HepG2 (cell line): Measurements from ENCODE around the gene RILP. TPM values are rescaled to one million over a fixed set of nuclear protein-coding genes. Genes with fewer than 3 reads are reported as not detected.

Source experiments
- NRL ChIP-seq: sonication (generic); formaldehyde crosslinking; IDR thresholded peaks from 2 replicates; pipeline ENCODE4 v1.5.0; 2020; ENCODE audit warnings: missing genetic modification reagents, mild to moderate bottlenecking, moderate library complexity, borderline replicate concordance
- RAD21 ChIP-seq: fragments of 450-650 bp; formaldehyde crosslinking; IDR thresholded peaks from 2 replicates; pipeline ENCODE4 v1.5.0; 2020; ENCODE audit warnings: mild to moderate bottlenecking
- REXO4 ChIP-seq: sonication (generic); formaldehyde crosslinking; IDR thresholded peaks from 2 replicates; pipeline ENCODE4 v1.8.0; 2022; ENCODE audit warnings: missing genetic modification reagents, mild to moderate bottlenecking, borderline replicate concordance
- RFXAP ChIP-seq: sonication (generic); formaldehyde crosslinking; IDR thresholded peaks from 2 replicates; pipeline ENCODE4 v1.4.0; 2020; ENCODE audit warnings: missing genetic modification reagents, borderline replicate concordance
- RXRB ChIP-seq: IDR thresholded peaks from 2 replicates; pipeline ENCODE4 v1.6.1; 2016; ENCODE audit warnings: borderline replicate concordance, missing genetic modification reagents, missing compliant biosample characterization
- SMC3 ChIP-seq: IDR thresholded peaks from 2 replicates; pipeline ENCODE4 v1.6.1; 2011; ENCODE audit warnings: low read length, improper control_type of control experiment
- XRCC5 ChIP-seq: fragments of 200-400 bp; formaldehyde crosslinking; optimal IDR thresholded peaks from 2 replicates; pipeline ENCODE3; 2017; ENCODE audit warnings: mild to moderate bottlenecking, low read length
- ZEB1 ChIP-seq: IDR thresholded peaks from 2 replicates; pipeline ENCODE4 v1.6.1; 2012; ENCODE audit warnings: mild to moderate bottlenecking, low read depth, inconsistent platforms; ENCODE audit not compliant: insufficient replicate concordance
- ZNF180 ChIP-seq: sonication (generic); formaldehyde crosslinking; IDR thresholded peaks from 2 replicates; pipeline ENCODE4 v1.4.0; 2020; ENCODE audit warnings: low read depth, missing genetic modification reagents, borderline replicate concordance
- ZNF570 ChIP-seq: sonication (generic); formaldehyde crosslinking; IDR thresholded peaks from 2 replicates; pipeline ENCODE4 v1.4.0; 2020; ENCODE audit warnings: mild to moderate bottlenecking, missing genetic modification reagents, borderline replicate concordance
- ZNF792 ChIP-seq: IDR thresholded peaks from 2 replicates; pipeline ENCODE4 v1.6.1; 2016
- polyA plus RNA-seq, 8 experiments: library from polyadenylated mRNA; depleted of rRNA in 3 of 8; stranded (reverse) in 7 of 8; unstranded in 1 of 8; fragments of >200 nt; fragmentation: Illumina TruSeq in 4 of 8; extraction: Trizol in 4 of 8; gene quantifications; 2 replicates each; pipeline versions ENCODE4 v1.2.1 to v1.2.3, GENCODE V29; 2011 to 2016; ENCODE audit warnings: low read depth in 4 of 8, missing spikeins in 1 of 8, mixed read lengths in 1 of 8; ENCODE audit not compliant: insufficient read depth in 1 of 8
- total RNA-seq, 5 experiments: library from RNA; depleted of rRNA; stranded (reverse); fragments of >200 nt; fragmentation: Illumina TruSeq; extraction: Trizol; gene quantifications; 2 replicates each; pipeline ENCODE4 v1.2.3, GENCODE V29; 2016; ENCODE audit warnings: low read depth in 1 of 5
- TF ChIP-seq, protein P1 (sequence below): sonication (generic); formaldehyde crosslinking; IDR thresholded peaks from 2 replicates; pipeline ENCODE4 v1.9.0; 2021; ENCODE audit warnings: missing genetic modification reagents, borderline replicate concordance
- TF ChIP-seq, protein P2 (sequence below): sonication (generic); formaldehyde crosslinking; IDR thresholded peaks from 2 replicates; pipeline ENCODE4 v1.9.0; 2022; ENCODE audit warnings: low read depth, missing genetic modification reagents
- TF ChIP-seq, protein P3 (sequence below): sonication (generic); formaldehyde crosslinking; IDR thresholded peaks from 2 replicates; pipeline ENCODE4 v1.4.0; 2020; ENCODE audit warnings: mild to moderate bottlenecking, missing genetic modification reagents
- TF ChIP-seq, protein P4 (sequence below): sonication (generic); formaldehyde crosslinking; IDR thresholded peaks from 2 replicates; pipeline ENCODE4 v1.8.1; 2023; ENCODE audit warnings: mild to moderate bottlenecking, missing genetic modification reagents

Gene RILP
- total and polyA plus RNA-seq, 2 of the 13 experiments (the other 11 are each of a cell fraction or from before 2014, with no cell fraction given): 6.6 to 8.1 TPM

DNA sequence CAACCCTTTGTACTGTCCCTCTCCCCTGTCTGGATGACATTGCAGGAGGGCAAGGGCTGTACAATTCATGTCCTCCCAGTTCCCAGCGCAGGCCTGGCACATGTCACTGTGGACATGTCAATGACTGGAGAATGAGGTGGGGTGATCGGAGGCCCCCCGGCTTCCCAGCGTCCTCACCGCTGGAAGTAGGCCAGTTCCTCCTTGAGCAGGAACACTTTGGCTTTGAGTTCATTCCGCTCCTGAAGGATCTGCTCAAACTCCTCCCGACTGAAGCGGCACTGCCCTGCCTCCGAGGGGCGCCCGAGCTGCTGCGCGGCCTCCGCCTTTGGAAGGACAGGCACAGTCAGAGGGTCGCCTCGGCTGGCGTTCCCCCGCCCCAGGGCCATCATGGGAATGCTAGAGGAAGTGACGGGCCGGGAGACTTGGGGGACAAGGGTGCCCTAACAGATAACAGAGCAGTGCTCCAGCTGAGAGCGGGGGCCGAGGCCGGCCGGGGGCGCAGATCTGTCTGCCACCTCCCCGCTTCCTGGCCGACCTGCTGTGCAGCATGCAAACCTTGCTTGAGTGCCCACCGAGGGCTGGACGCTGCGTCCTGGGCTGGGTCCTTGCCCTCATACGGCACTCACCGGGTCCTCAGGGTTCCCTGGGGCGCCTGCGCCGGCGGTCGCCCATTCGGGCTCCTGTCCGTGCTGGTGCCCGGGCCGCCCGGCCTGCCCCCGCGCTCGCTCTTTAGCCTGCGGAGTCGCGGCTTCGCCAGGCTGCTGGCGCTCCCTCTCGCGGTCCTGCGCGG, 1.3 kb downstream of the RILP start (continued):
- TF ChIP-seq NRL (CRISPR knock-in tag) (no peak), RXRB (CRISPR knock-in tag) (no peak), ZNF570 (CRISPR knock-in tag) (no peak), RFXAP (no peak), REXO4 (CRISPR knock-in tag) (no peak), ZNF180 (CRISPR knock-in tag) (no peak), ZEB1 (no peak), RAD21 (peak; percentile 84), ZNF792 (peak; percentile 38; the same call in 1 of the 2 replicates), SMC3 (peak; percentile 13; the same call in 1 of the 2 replicates), XRCC5 (peak; percentile 88)
- TF ChIP-seq, protein P1, sequence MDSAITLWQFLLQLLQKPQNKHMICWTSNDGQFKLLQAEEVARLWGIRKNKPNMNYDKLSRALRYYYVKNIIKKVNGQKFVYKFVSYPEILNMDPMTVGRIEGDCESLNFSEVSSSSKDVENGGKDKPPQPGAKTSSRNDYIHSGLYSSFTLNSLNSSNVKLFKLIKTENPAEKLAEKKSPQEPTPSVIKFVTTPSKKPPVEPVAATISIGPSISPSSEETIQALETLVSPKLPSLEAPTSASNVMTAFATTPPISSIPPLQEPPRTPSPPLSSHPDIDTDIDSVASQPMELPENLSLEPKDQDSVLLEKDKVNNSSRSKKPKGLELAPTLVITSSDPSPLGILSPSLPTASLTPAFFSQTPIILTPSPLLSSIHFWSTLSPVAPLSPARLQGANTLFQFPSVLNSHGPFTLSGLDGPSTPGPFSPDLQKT (CRISPR knock-in tag): no peak
- TF ChIP-seq, protein P2, sequence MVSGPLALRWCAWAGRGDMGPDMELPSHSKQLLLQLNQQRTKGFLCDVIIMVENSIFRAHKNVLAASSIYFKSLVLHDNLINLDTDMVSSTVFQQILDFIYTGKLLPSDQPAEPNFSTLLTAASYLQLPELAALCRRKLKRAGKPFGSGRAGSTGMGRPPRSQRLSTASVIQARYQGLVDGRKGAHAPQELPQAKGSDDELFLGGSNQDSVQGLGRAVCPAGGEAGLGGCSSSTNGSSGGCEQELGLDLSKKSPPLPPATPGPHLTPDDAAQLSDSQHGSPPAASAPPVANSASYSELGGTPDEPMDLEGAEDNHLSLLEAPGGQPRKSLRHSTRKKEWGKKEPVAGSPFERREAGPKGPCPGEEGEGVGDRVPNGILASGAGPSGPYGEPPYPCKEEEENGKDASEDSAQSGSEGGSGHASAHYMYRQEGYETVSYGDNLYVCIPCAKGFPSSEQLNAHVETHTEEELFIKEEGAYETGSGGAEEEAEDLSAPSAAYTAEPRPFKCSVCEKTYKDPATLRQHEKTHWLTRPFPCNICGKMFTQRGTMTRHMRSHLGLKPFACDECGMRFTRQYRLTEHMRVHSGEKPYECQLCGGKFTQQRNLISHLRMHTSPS (CRISPR knock-in tag): peak; percentile 33; the same call in 1 of the 2 replicates
- TF ChIP-seq, protein P3, sequence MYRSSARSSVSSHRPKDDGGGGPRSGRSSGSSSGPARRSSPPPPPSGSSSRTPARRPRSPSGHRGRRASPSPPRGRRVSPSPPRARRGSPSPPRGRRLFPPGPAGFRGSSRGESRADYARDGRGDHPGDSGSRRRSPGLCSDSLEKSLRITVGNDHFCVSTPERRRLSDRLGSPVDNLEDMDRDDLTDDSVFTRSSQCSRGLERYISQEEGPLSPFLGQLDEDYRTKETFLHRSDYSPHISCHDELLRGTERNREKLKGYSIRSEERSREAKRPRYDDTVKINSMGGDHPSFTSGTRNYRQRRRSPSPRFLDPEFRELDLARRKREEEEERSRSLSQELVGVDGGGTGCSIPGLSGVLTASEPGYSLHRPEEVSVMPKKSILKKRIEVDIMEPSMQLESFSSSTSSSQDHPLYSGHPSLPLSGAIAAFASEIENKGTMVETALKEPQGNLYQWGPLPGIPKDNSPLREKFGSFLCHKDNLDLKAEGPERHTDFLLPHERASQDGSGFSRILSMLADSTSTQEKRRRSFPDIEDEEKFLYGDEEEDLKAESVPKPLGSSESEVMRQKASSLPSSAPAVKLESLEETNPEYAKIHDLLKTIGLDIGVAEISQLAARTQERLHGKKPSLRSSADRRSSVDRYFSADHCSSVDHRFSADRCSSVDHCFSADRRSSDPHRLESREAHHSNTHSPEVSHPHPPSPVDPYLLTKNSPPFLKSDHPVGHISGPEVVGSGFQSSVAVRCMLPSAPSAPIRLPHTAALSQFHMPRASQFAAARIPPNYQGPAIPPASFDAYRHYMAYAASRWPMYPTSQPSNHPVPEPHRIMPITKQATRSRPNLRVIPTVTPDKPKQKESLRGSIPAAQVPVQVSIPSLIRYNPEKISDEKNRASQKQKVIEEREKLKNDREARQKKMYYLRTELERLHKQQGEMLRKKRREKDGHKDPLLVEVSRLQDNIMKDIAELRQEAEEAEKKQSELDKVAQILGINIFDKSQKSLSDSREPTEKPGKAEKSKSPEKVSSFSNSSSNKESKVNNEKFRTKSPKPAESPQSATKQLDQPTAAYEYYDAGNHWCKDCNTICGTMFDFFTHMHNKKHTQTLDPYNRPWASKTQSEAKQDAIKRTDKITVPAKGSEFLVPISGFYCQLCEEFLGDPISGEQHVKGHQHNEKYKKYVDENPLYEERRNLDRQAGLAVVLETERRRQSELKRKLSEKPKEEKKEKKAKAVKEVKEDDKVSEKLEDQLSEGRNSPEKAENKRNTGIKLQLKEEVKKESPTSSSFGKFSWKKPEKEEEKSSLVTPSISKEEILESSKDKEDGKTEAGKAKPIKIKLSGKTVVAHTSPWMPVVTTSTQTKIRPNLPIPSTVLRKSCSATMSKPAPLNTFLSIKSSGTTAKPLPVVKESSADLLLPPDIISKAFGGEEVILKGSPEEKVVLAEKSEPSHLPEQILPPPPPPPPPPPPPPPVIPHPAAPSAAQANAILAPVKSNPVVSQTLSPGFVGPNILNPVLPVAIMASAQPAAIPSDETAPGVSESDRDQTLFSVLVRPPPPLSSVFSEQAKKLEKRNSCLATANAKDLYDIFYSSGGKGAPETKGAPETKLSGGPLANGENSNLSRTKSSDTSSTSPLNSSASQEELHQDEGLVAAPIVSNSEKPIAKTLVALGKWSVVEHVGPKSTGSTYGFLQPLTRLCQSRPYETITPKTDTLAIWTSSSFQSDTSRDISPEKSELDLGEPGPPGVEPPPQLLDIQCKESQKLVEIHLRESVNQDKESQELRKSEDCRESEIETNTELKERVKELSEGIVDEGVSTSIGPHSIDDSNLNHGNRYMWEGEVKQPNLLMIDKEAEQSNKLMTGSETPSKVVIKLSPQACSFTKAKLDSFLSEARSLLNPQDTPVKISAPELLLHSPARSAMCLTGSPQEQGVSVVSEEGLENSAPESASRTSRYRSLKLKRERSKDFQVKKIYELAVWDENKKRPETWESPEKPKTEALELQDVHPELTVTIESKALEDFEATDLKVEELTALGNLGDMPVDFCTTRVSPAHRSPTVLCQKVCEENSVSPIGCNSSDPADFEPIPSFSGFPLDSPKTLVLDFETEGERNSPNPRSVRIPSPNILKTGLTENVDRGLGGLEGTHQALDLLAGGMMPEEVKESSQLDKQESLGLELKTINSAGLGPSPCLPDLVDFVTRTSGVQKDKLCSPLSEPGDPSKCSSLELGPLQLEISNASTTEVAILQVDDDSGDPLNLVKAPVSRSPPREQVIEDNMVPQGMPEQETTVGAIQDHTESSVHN (CRISPR knock-in tag): 0 out of 2 replicates have a peak, but pooled peaks have one; percentile 36
- TF ChIP-seq, protein P4, sequence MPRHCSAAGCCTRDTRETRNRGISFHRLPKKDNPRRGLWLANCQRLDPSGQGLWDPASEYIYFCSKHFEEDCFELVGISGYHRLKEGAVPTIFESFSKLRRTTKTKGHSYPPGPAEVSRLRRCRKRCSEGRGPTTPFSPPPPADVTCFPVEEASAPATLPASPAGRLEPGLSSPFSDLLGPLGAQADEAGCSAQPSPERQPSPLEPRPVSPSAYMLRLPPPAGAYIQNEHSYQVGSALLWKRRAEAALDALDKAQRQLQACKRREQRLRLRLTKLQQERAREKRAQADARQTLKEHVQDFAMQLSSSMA (CRISPR knock-in tag): no peak
